Measurements from ENCODE around the gene PKD1.

The PKD1 gene

GRCh38 chr16:2042171-2042985 lies 93.3 kb downstream of the PKD1 start:
- Histone ChIP-seq H3K4me1 (ENCODE audit: control insufficient read depth, insufficient read depth, low read length) (no peaks in the 10 kb centered on the region), H3K27ac (ENCODE audit: insufficient read depth, low read depth, low read length, poor library complexity, severe bottlenecking) (no peak overlapping the region), H3K36me3 (ENCODE audit: control insufficient read depth, insufficient read depth, low read length) (no peaks in the 10 kb centered on the region), H3K9me3 (ENCODE audit: control insufficient read depth, low read length) (no peaks in the 10 kb centered on the region), H3K27me3 (ENCODE audit: control insufficient read depth, insufficient read depth, low read length, poor library complexity, severe bottlenecking) (no peaks in the 10 kb centered on the region), H3K4me3 (ENCODE audit: insufficient read depth, low read depth, low read length) (no peak overlapping the region)
- WGBS, 2 experiments: 91% methylated on average over 18 to 20 of the region's 22 CpGs

GRCh38 chr16:2040787-2041522 lies 94.7 kb downstream of the PKD1 start:
- 92 to 94% methylated on average over 20 of the region's 20 CpGs for WGBS, 2 experiments
- no peaks in the 10 kb centered on the region for H3K4me1 ChIP-seq (ENCODE audit: control insufficient read depth, insufficient read depth, low read length)
- no peaks in the 10 kb centered on the region for H3K9me3 ChIP-seq (ENCODE audit: control insufficient read depth, low read length)
- H3K27ac ChIP-seq (ENCODE audit: insufficient read depth, low read depth, low read length, poor library complexity, severe bottlenecking): no peak overlapping the region
- H3K27me3 ChIP-seq (ENCODE audit: control insufficient read depth, insufficient read depth, low read length, poor library complexity, severe bottlenecking): no peaks in the 10 kb centered on the region
- no peak overlapping the region for H3K4me3 ChIP-seq (ENCODE audit: insufficient read depth, low read depth, low read length)
- H3K36me3 ChIP-seq (ENCODE audit: control insufficient read depth, insufficient read depth, low read length): no peaks in the 10 kb centered on the region

GRCh38 chr16:2040041-2040786 lies 95.5 kb downstream of the PKD1 start:
- Histone ChIP-seq H3K27me3 (ENCODE audit: control insufficient read depth, insufficient read depth, low read length, poor library complexity, severe bottlenecking) (no peaks in the 10 kb centered on the region), H3K4me1 (ENCODE audit: control insufficient read depth, insufficient read depth, low read length) (peaks cover 5% of the 10 kb centered on the region), H3K27ac (ENCODE audit: insufficient read depth, low read depth, low read length, poor library complexity, severe bottlenecking) (no peak overlapping the region), H3K36me3 (ENCODE audit: control insufficient read depth, insufficient read depth, low read length) (no peaks in the 10 kb centered on the region), H3K9me3 (ENCODE audit: control insufficient read depth, low read length) (no peaks in the 10 kb centered on the region), H3K4me3 (ENCODE audit: insufficient read depth, low read depth, low read length) (no peak overlapping the region)
- WGBS, 2 experiments: 94 to 95% methylated on average over 24 of the region's 24 CpGs

GRCh38 chr16:2039274-2040031 lies 96.2 kb downstream of the PKD1 start:
- no peaks in the 10 kb centered on the region for H3K9me3 ChIP-seq (ENCODE audit: control insufficient read depth, low read length)
- WGBS, 2 experiments: 90 to 91% methylated on average over 29 of the region's 29 CpGs
- H3K4me1 ChIP-seq (ENCODE audit: control insufficient read depth, insufficient read depth, low read length): peaks cover 8% of the 10 kb centered on the region
- no peak overlapping the region for H3K27ac ChIP-seq (ENCODE audit: insufficient read depth, low read depth, low read length, poor library complexity, severe bottlenecking)
- no peaks in the 10 kb centered on the region for H3K27me3 ChIP-seq (ENCODE audit: control insufficient read depth, insufficient read depth, low read length, poor library complexity, severe bottlenecking)
- H3K36me3 ChIP-seq (ENCODE audit: control insufficient read depth, insufficient read depth, low read length): no peaks in the 10 kb centered on the region
- H3K4me3 ChIP-seq (ENCODE audit: insufficient read depth, low read depth, low read length): no peak overlapping the region

Measured in ectodermal cell (in vitro differentiated cells).